Suprapubic skin (tissue), 4 donors: ENCODE measurements around the gene RNPS1. TPM values are rescaled to one million over a fixed set of nuclear protein-coding genes. Genes with fewer than 3 reads are reported as not detected.

ENCODE experiments used
- DNase-seq, 2 donors: peaks; one replicate each; pipeline ENCODE4 v3.0.0-alpha.2; 2019; ENCODE audit warnings: low spot score in 2 of 2
- H3K27ac ChIP-seq: fragments of 200-600 bp; sonication (generic); one replicate; pipeline ENCODE4 v1.5.1; 2019
- H3K27me3 ChIP-seq: fragments of 200-600 bp; sonication (generic); one replicate; pipeline ENCODE4 v1.5.1; 2019
- H3K36me3 ChIP-seq: fragments of 200-600 bp; sonication (generic); one replicate; pipeline ENCODE4 v1.5.1; 2019
- H3K4me1 ChIP-seq: fragments of 200-600 bp; sonication (generic); one replicate; pipeline ENCODE4 v1.5.1; 2019
- H3K4me3 ChIP-seq: fragments of 200-600 bp; sonication (generic); one replicate; pipeline ENCODE4 v1.5.1; 2019; ENCODE audit warnings: mild to moderate bottlenecking
- H3K9me3 ChIP-seq: fragments of 200-600 bp; sonication (generic); one replicate; pipeline ENCODE4 v1.5.1; 2019
- CTCF ChIP-seq, 2 donors: fragments of 200-600 bp in 1 of 2; fragments of 450-650 bp in 1 of 2; sonication (generic) in 1 of 2; IDR thresholded peaks; one replicate each; pipeline ENCODE4 v1.5.1; 2016 to 2019; ENCODE audit warnings: antibody characterized with exemption in 2 of 2, mild to moderate bottlenecking in 1 of 2, moderate library complexity in 1 of 2
- EP300 ChIP-seq: sonication (generic); formaldehyde crosslinking; IDR thresholded peaks from one replicate; pipeline ENCODE4 v1.6.1; 2017; ENCODE audit warnings: antibody characterized with exemption
- POLR2A ChIP-seq, 2 donors: fragments of 450-650 bp; IDR thresholded peaks; one replicate each; pipeline ENCODE4 v1.6.1; 2017; ENCODE audit warnings: antibody characterized with exemption in 2 of 2, mild to moderate bottlenecking in 2 of 2, moderate library complexity in 2 of 2
- POLR2AphosphoS5 ChIP-seq, 3 donors: sonication (generic); formaldehyde crosslinking; IDR thresholded peaks; one replicate each; pipeline ENCODE4 v1.6.1; 2017; ENCODE audit warnings: antibody characterized with exemption in 3 of 3
- WGBS: methylation state at CpG from one replicate; pipeline ENCODE4 v1.1.5; 2018; 5-methylcytosine and 5-hydroxymethylcytosine counted together
- total RNA-seq, 4 donors: library from RNA; depleted of rRNA; stranded (reverse); fragments of >200 nt; gene quantifications; one replicate each; pipeline ENCODE4 v1.1.0, GENCODE V29; 2016

The RNPS1 gene
- total RNA-seq, 4 donors from 2014 or later, result 119 to 151 (median 146) TPM

GRCh38 chr16:2251296-2252111 is 16.4 kb downstream of the RNPS1 start, which contains the start of gene ECI1:
Gene ECI1, minus strand, starts transcription at chr16:2251587. Its CDS starts 21 bp downstream, at chr16:2251566.
- TF ChIP-seq POLR2A (IDR thresholded peaks at IDR 0.05) (peak in 1 of 2 donors; percentile 45), EP300 (no peak), POLR2AphosphoS5 (IDR thresholded peaks at IDR 0.05) (peak in 1 of 3 donors; percentile 83), CTCF (IDR thresholded peaks at IDR 0.05) (peak; percentile 49 to 75)
- peaks cover 17% of the 10 kb centered on the region for H3K4me1 ChIP-seq
- peak within 1 kb of the TSS; percentile 71 for H3K4me3 ChIP-seq
- H3K36me3 ChIP-seq, result peaks cover 41% of the 10 kb centered on the region
- peak; percentile 95 to 96 for DNase-seq
- peak within 1 kb of the TSS; percentile 94 for H3K27ac ChIP-seq
- H3K9me3 ChIP-seq, result no peaks in the 10 kb centered on the region
- 3% methylated on average over 38 of the region's 88 CpGs for WGBS
- no peaks in the 10 kb centered on the region for H3K27me3 ChIP-seq

- WGBS, result 5% methylated on average over 35 of the region's 35 CpGs
- no peak for TF ChIP-seq POLR2AphosphoS5 (IDR thresholded peaks at IDR 0.05)
- Histone ChIP-seq H3K36me3 (peaks cover 41% of the 10 kb centered on the region), H3K4me3 (peak overlapping the region; percentile 71), H3K9me3 (no peaks in the 10 kb centered on the region), H3K4me1 (peaks cover 17% of the 10 kb centered on the region), H3K27ac (peak overlapping the region; percentile 94), H3K27me3 (no peaks in the 10 kb centered on the region)
- peak in 1 of 2 donors; percentile 65 for DNase-seq
These were observed 17.2 kb downstream of the RNPS1 start for GRCh38 chr16:2250652-2251295.

- TF ChIP-seq CTCF (IDR thresholded peaks at IDR 0.05), result no peak
- no peak for TF ChIP-seq POLR2AphosphoS5 (IDR thresholded peaks at IDR 0.05)
- no peak for TF ChIP-seq POLR2A (IDR thresholded peaks at IDR 0.05)
- TF ChIP-seq EP300, result no peak
- no peaks in the 10 kb centered on the region for H3K27me3 ChIP-seq
- DNase-seq, result no peak
- peaks cover 53% of the 10 kb centered on the region for H3K36me3 ChIP-seq
- 100% methylated on average over 1 of the region's 18 CpGs for WGBS
- no peaks in the 10 kb centered on the region for H3K9me3 ChIP-seq
- H3K4me3 ChIP-seq, result no peak overlapping the region
- peaks cover 9% of the 10 kb centered on the region for H3K4me1 ChIP-seq
- no peak overlapping the region for H3K27ac ChIP-seq
These were observed 21.5 kb downstream of the RNPS1 start for GRCh38 chr16:2246301-2246885.

GRCh38 chr16:2244926-2245795 is 22.8 kb downstream of the RNPS1 start:
- Histone ChIP-seq H3K9me3 (no peaks in the 10 kb centered on the region), H3K4me1 (peaks cover 2% of the 10 kb centered on the region), H3K27me3 (no peaks in the 10 kb centered on the region), H3K27ac (no peak overlapping the region), H3K4me3 (no peak overlapping the region), H3K36me3 (peaks cover 61% of the 10 kb centered on the region)
- TF ChIP-seq EP300 (no peak), CTCF (IDR thresholded peaks at IDR 0.05) (no peak), POLR2AphosphoS5 (IDR thresholded peaks at IDR 0.05) (no peak), POLR2A (IDR thresholded peaks at IDR 0.05) (no peak)
- 91% methylated on average over 26 of the region's 30 CpGs for WGBS
- DNase-seq, result no peak

- Histone ChIP-seq H3K9me3 (no peaks in the 10 kb centered on the region), H3K4me1 (no peaks in the 10 kb centered on the region), H3K27me3 (no peaks in the 10 kb centered on the region), H3K27ac (no peak overlapping the region), H3K4me3 (no peak overlapping the region), H3K36me3 (peaks cover 64% of the 10 kb centered on the region)
- DNase-seq, result no peak
- TF ChIP-seq POLR2A (IDR thresholded peaks at IDR 0.05) (no peak), POLR2AphosphoS5 (IDR thresholded peaks at IDR 0.05) (no peak), EP300 (no peak), CTCF (IDR thresholded peaks at IDR 0.05) (no peak)
- WGBS, result 72% methylated on average over 14 of the region's 17 CpGs
These were observed 23.6 kb downstream of the RNPS1 start for GRCh38 chr16:2244301-2244700.
